Measurements from ENCODE around the gene PAX3.

- TF ChIP-seq YY1 (IDR thresholded peaks at IDR 0.05; ENCODE audit: insufficient read depth, insufficient read length) (no peak), ZNF274 (IDR thresholded peaks at IDR 0.05; ENCODE audit: low read depth, low read length) (no peak), SUZ12 (IDR thresholded peaks at IDR 0.05; ENCODE audit: extremely low read depth, insufficient read depth, insufficient read length) (peak; percentile 40)
Observed at GRCh38 chr2:222311978-222312738, 13.4 kb upstream of the PAX3 start.
